Heart left ventricle (tissue), 16 donors: ENCODE results near the gene C14orf132. TPM values are rescaled to one million over a fixed set of nuclear protein-coding genes. Genes with fewer than 3 reads are reported as not detected.

ENCODE experiments used
- ATAC-seq, 4 donors: fragments of 200-7000 bp; cut with Tn5 transposase; one replicate each; pipeline ENCODE4 v1.9.1; 2020 to 2022; ENCODE audit warnings: moderate library complexity in 4 of 4, mild to moderate bottlenecking in 3 of 4, moderate number of reproducible peaks in 1 of 4
- DNase-seq, 5 donors: peaks; one replicate each; pipeline ENCODE4 v3.0.0-alpha.2; 2020
- H3K27ac ChIP-seq, 12 donors: fragments of 200-600 bp; sonication (generic) in 4 of 12; one replicate each; pipeline versions ENCODE4 v1.5.0 to v1.8.0; 2016 to 2022; ENCODE audit warnings: mild to moderate bottlenecking in 2 of 12
- H3K27me3 ChIP-seq, 9 donors: fragments of 200-600 bp; sonication (generic) in 2 of 9; one replicate each; pipeline versions ENCODE4 v1.5.1 to v1.8.0; 2016 to 2022; ENCODE audit warnings: mild to moderate bottlenecking in 3 of 9
- H3K36me3 ChIP-seq, 9 donors: fragments of 200-600 bp; sonication (generic) in 2 of 9; one replicate each; pipeline versions ENCODE4 v1.5.0 to v1.8.0; 2018 to 2022; ENCODE audit warnings: mild to moderate bottlenecking in 2 of 9
- H3K4me1 ChIP-seq, 12 donors: fragments of 200-600 bp; sonication (generic) in 4 of 12; one replicate each; pipeline versions ENCODE4 v1.5.0 to v1.8.0; 2016 to 2022; ENCODE audit warnings: mild to moderate bottlenecking in 3 of 12
- H3K4me3 ChIP-seq, 12 donors: fragments of 200-600 bp; sonication (generic) in 4 of 12; one replicate each; pipeline versions ENCODE4 v1.5.0 to v1.8.0; 2017 to 2022; ENCODE audit warnings: mild to moderate bottlenecking in 9 of 12, moderate library complexity in 4 of 12
- H3K9me3 ChIP-seq, 12 donors: fragments of 200-600 bp; sonication (generic) in 4 of 12; one replicate each; pipeline versions ENCODE4 v1.5.0 to v1.8.0; 2016 to 2022; ENCODE audit warnings: mild to moderate bottlenecking in 1 of 12
- POLR2A ChIP-seq, 2 donors: fragments of 450-650 bp; IDR thresholded peaks; one replicate each; pipeline ENCODE4 v1.6.1; 2017; ENCODE audit warnings: antibody characterized with exemption in 2 of 2, mild to moderate bottlenecking in 2 of 2, moderate library complexity in 2 of 2
- WGBS, 4 donors: extraction: QIAGEN DNeasy Blood & Tissue Kit in 2 of 4; methylation state at CpG; one replicate each; pipeline versions ENCODE4 v1.1.5 to v1.1.7; 2013 to 2018; 5-methylcytosine and 5-hydroxymethylcytosine counted together
- intact Hi-C, 10 donors: fragments of 100-400 bp; cut with DNase I; formaldehyde crosslinking; loops; one replicate each; pipeline versions ENCODE4 v1.11.1 to v1.14.2; 2022
- polyA plus RNA-seq, 2 donors: library from polyadenylated mRNA; stranded (reverse); fragments of 200-250 nt; gene quantifications; one replicate each; pipeline ENCODE4 v1.2.3, GENCODE V29; 2013
- total RNA-seq, 9 donors: library from RNA; depleted of rRNA in 2 of 9; stranded (reverse); fragments of >200 nt in 2 of 9; fragmentation: NEBNext Ultra II Directional in 3 of 9; extraction: Animal tissue kit (Norgen Biotek cat#: 25700) in 3 of 9; gene quantifications; one replicate each; pipeline versions ENCODE4 v1.1.0 to v1.2.4, GENCODE V29; 2016 to 2023
- TF ChIP-seq, protein P1 (sequence below), 12 donors: fragments of 200-600 bp; sonication (generic) in 4 of 12; IDR thresholded peaks; one replicate each; pipeline versions ENCODE4 v1.5.0 to v1.8.0; 2018 to 2022; ENCODE audit warnings: antibody characterized with exemption in 12 of 12, mild to moderate bottlenecking in 5 of 12
- donor health status: ischemic (EF 13 %, LVEDD 7.1; RV severe dilation, severe dysfunction).
- donor health status: healthy with polysubstance abuse.
- donor health status: DM: no; HTN: yes; CAD: no.
- donor health status: DM: no; HTN: no; CAD: no.
- donor health status: ischemic (EF 25% LVEDD 6.9; RV normal size, moderate dysfunction).
- donor health status: ischemic (EF 25% LVEDD 5.7; RV mildly dilated, moderate dysfunction).
- donor health status: healthy.
- donor health status: DM: yes; HTN: yes; CAD: no.
- donor health status: ischemic (EF 35%, LVEDD 5.7; RV mildly dilated, moderate dysfunction).
- donor health status: nonischemic (EF 11% LVEDD 7.7; RV severe dilation, severe dysfunction).
- donor health status: DM: yes; HTN: yes; CAD: no.
- donor health status: PGD.
- donor health status: ischemic (EF 29% LVEDD 5.4; RV normal size, mild dysfunction).
- donor health status: nonischemic (EF 23%, LVEDD 6.1; RV moderate dilation, normal function).

Gene C14orf132
- total and polyA plus RNA-seq, 11 donors: 0.76 to 14.9 (median 1.8) TPM

DNA sequence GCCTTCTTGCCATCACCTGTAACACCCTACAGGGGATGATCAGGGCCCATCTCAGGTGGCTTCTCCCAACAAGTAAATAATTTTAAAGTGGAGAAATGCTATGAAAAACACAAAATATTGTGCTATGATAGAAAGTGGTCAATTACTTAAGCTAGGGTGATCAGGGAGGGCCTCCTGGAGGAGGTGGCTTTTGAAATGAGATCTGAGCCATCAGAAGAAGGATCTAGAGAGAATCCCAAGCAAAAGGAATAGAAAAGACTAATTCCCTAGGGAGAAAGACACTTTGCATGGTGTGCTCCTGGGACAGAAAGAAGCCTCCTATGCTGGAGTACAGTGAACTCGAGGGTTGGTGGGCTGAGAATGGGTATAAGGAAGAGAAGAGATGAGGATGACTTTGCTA is 7.5 kb upstream of the C14orf132 start:
- no peaks in the 10 kb centered on the region for H3K9me3 ChIP-seq
- ATAC-seq: no peak
- no peak overlapping the region for H3K27ac ChIP-seq
- no peak for TF ChIP-seq POLR2A (IDR thresholded peaks at IDR 0.05)
- TF ChIP-seq, protein P1, sequence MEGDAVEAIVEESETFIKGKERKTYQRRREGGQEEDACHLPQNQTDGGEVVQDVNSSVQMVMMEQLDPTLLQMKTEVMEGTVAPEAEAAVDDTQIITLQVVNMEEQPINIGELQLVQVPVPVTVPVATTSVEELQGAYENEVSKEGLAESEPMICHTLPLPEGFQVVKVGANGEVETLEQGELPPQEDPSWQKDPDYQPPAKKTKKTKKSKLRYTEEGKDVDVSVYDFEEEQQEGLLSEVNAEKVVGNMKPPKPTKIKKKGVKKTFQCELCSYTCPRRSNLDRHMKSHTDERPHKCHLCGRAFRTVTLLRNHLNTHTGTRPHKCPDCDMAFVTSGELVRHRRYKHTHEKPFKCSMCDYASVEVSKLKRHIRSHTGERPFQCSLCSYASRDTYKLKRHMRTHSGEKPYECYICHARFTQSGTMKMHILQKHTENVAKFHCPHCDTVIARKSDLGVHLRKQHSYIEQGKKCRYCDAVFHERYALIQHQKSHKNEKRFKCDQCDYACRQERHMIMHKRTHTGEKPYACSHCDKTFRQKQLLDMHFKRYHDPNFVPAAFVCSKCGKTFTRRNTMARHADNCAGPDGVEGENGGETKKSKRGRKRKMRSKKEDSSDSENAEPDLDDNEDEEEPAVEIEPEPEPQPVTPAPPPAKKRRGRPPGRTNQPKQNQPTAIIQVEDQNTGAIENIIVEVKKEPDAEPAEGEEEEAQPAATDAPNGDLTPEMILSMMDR (IDR thresholded peaks at IDR 0.05): no peak
- H3K36me3 ChIP-seq: no peaks in the 10 kb centered on the region
- intact Hi-C loops: no loop called here
- H3K27me3 ChIP-seq: peaks cover 0 to 16% (median 3%) of the 10 kb centered on the region in 9 donors
- 73 to 87% (median 79%) methylated on average over 1 of the region's 1 CpG for WGBS, 4 donors
- no peaks in the 10 kb centered on the region for H3K4me1 ChIP-seq
- no peak for DNase-seq
- no peak overlapping the region for H3K4me3 ChIP-seq

DNA sequence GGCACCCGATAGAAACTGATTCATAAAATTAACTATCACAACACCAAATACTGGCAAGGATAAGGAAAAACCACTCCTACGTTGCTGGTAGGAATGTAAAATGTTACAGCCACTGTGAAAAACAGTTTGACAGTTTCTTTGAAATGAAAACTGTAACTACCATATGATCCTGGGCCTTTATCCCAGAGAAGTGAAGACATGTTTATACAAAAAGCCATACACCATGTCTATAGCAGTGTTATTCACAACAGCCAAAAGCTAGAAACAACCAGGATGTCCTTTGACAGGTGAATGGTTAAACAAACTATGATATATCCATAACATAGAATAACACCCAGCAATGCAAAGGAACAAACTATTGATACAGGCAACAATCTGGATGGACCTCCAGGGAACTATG is 3.7 kb upstream of the C14orf132 start:
- H3K4me3 ChIP-seq: no peak overlapping the region
- H3K9me3 ChIP-seq: no peaks in the 10 kb centered on the region
- TF ChIP-seq, protein P1 (IDR thresholded peaks at IDR 0.05): no peak
- no peak for TF ChIP-seq POLR2A (IDR thresholded peaks at IDR 0.05)
- no peak overlapping the region for H3K27ac ChIP-seq
- intact Hi-C loops: no loop called here
- peaks cover 0 to 26% (median 14%) of the 10 kb centered on the region in 9 donors for H3K27me3 ChIP-seq
- whole genome bisulfite sequencing, 4 donors: 55 to 65% (median 58%) methylated on average over 2 of the region's 2 CpGs
- no peak for ATAC-seq
- H3K36me3 ChIP-seq: no peaks in the 10 kb centered on the region
- DNase-seq: no peak
- peaks cover 0 to 21% (median 8%) of the 10 kb centered on the region in 12 donors for H3K4me1 ChIP-seq

DNA sequence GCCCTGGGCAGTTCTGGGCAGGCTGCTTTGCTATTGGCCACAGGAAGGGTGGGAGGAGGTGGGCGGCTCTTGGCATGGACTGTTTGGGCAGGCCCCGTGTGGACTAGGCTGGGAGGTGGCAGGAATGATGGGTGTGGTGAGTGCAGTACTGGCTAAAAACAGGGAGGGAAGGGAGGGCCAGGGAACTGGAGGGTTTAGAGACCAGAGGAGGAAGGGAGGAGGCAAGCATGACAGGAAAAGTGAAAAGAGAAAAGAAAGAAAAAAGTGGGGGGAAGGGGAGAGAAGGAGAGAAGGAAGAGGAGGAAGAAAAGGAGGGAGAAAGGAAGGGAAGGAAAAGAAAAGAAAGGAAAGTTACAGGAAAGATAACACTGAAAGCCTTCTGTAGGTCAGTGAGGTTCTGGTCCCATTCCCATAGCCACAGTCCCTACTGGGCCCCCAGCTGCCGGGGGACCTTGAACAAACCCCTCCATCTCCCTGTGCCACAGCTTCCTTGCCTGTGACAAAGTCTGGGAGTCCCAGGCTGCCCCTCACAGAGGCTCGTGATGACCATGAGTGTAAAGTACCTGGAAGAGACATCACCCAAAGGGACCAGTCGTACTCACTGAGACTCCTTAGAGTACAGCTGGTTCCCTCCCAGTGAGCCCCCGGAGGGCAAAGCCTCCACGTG is 1.1 kb upstream of the C14orf132 start:
- H3K4me3 ChIP-seq: peak overlapping the region in 1 of 12 donors; percentile 82
- DNase-seq: peak in 4 of 5 donors; percentile 28 to 63 (median 48)

DNA sequence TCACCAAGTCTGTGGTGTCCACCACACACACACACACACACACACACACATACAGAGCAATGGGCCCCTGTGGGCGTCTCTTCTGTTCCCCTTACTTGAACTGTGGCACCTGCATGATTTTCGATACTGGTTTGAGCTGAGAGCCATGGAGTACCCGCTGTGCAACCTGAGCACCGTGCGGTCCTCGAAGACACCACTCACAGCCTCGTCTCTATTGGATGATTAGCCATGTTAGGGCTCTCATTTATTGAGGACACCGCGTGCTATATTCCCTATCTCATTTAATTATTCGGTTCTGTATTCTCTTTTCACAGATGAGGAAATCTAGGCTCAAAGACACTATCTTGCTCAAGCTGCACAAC is 623 bp upstream of the C14orf132 start:
- H3K9me3 ChIP-seq: no peaks in the 10 kb centered on the region
- peaks cover 0 to 29% (median 9%) of the 10 kb centered on the region in 12 donors for H3K4me1 ChIP-seq
- no peaks in the 10 kb centered on the region for H3K36me3 ChIP-seq
- H3K27ac ChIP-seq: peak overlapping the region in 1 of 12 donors; percentile 83
- intact Hi-C loops: no loop called here
- ATAC-seq: peak in 1 of 4 donors; percentile 5
- WGBS, 4 donors: 24 to 31% (median 29%) methylated on average over 10 of the region's 10 CpGs
- TF ChIP-seq, protein P1 (IDR thresholded peaks at IDR 0.05): no peak
- no peak for DNase-seq
- H3K27me3 ChIP-seq: peaks cover 6 to 49% (median 13%) of the 10 kb centered on the region in 9 donors
- H3K4me3 ChIP-seq: peak overlapping the region in 10 of 12 donors; percentile 61 to 85 (median 67)

More for the DNA sequence above, 1.1 kb upstream of the C14orf132 start:
- WGBS, 4 donors: 16 to 29% (median 26%) methylated on average over 4 to 7 of the region's 7 CpGs
- H3K36me3 ChIP-seq: no peaks in the 10 kb centered on the region
- H3K9me3 ChIP-seq: no peaks in the 10 kb centered on the region
- TF ChIP-seq, protein P1 (IDR thresholded peaks at IDR 0.05): no peak
- TF ChIP-seq POLR2A (IDR thresholded peaks at IDR 0.05): no peak
- peak overlapping the region in 1 of 12 donors; percentile 83 for H3K27ac ChIP-seq
- peaks cover 6 to 49% (median 13%) of the 10 kb centered on the region in 9 donors for H3K27me3 ChIP-seq
- peak; percentile 29 to 69 (median 64) for ATAC-seq
- H3K4me1 ChIP-seq: peaks cover 0 to 29% (median 9%) of the 10 kb centered on the region in 12 donors
- intact Hi-C loops: no loop called here
